Activated naive CD4-positive, alpha-beta T cell treated with anti-CD3 and anti-CD28 coated beads for 36 hours (primary cell): ENCODE data around the gene HIP1R. TPM values are rescaled to one million over a fixed set of nuclear protein-coding genes. Genes with fewer than 3 reads are reported as not detected.

ENCODE experiments used
- CTCF ChIA-PET: fragments of 350-600 bp; sonication (Branson Sonifier 250); formaldehyde crosslinking; loops from one replicate; lab custom pipeline; 2021; ENCODE audit warnings: antibody characterized with exemption; lab: Charles Lee
- DNase-seq: peaks from one replicate; pipeline ENCODE4 v3.0.0-alpha.2; 2020
- H3K27ac Mint-ChIP-seq: one replicate; pipeline ENCODE4 v1.8.0; 2021; ENCODE audit warnings: mild to moderate bottlenecking, mixed read lengths
- H3K27me3 Mint-ChIP-seq: one replicate; pipeline ENCODE4 v1.8.0; 2021; ENCODE audit warnings: low read depth, mixed read lengths
- H3K36me3 Mint-ChIP-seq: one replicate; pipeline ENCODE4 v1.8.0; 2021; ENCODE audit warnings: low read depth, mixed read lengths
- H3K4me1 Mint-ChIP-seq: one replicate; pipeline ENCODE4 v1.8.0; 2021; ENCODE audit warnings: low read depth, mixed read lengths
- H3K4me3 Mint-ChIP-seq: one replicate; pipeline ENCODE4 v1.8.0; 2021; ENCODE audit warnings: mild to moderate bottlenecking, moderate library complexity, mixed read lengths
- H3K9me3 Mint-ChIP-seq: one replicate; pipeline ENCODE4 v1.8.0; 2021; ENCODE audit warnings: mixed read lengths
- intact Hi-C: fragments of 100-400 bp; cut with micrococcal nuclease; formaldehyde crosslinking; loops from one replicate; pipeline ENCODE4 v1.15.1; 2023
- total RNA-seq, 2 experiments: library from RNA; stranded (reverse); gene quantifications; one replicate each; pipeline ENCODE4 v1.2.3, GENCODE V29; 2021

Gene HIP1R
- total RNA-seq, 2 experiments from 2014 or later: 18.5 to 21.2 TPM

DNA sequence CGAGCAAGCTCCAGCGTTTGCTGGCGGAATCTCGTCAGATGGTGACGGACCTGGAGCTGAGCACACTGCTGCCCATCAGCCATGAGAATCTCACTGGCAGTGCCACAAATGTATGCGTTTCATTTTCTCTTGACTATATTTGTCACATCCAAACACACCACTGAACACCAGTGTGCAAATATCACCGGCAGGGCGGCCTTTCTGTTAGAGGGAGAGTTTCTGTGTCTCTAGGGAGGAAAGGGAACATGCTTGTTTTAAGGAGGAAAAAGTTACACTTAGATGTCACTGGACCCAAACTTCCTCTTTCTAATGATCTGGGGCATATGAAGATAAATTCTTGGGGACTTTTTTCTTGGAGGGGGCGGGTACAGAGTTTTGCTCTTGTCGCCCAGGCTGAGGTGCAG, 21.9 kb upstream of the HIP1R start:
- H3K9me3 Mint-ChIP-seq: no peaks in the 10 kb centered on the region
- intact Hi-C loops: loop anchor here (2.0 kb wide), 1 partner anchor 15 kb away; no protein-coding TSS in a partner anchor
- no peak overlapping the region for H3K4me3 Mint-ChIP-seq
- no peak overlapping the region for H3K27ac Mint-ChIP-seq
- H3K4me1 Mint-ChIP-seq: no peaks in the 10 kb centered on the region
- no peaks in the 10 kb centered on the region for H3K36me3 Mint-ChIP-seq
- no peak for DNase-seq
- CTCF ChIA-PET: no interaction called here
- H3K27me3 Mint-ChIP-seq: no peaks in the 10 kb centered on the region

DNA sequence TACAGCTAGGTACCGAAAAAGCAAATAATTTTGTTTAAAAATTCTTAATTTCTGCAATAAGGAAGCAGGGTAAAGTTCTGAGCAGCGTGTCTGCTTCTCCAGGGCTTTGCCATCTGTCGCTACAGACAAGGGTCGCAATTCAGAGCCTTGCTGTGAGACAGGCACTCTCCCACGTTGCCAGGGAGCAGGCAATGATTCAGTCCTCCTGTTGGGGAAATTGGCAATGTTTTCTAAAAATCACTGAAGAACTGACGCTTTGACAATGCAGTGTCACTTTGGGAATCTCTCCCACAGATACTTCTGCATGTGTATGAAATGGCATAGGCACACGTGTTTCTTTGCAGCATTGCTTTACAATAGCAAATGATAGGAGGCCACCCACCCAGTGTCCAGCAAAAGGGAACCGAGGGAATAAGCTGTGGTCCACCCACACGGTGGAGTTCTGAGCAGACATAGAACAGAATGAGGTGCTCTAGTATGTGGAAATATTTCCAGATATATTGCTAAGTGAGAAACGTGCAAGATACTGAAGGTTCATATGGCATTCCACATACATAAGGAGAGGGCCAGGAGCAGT, 16.0 kb upstream of the HIP1R start:
- no peak for DNase-seq
- intact Hi-C loops: no loop called here
- CTCF ChIA-PET: interaction anchor here (1.0 kb wide), 1 partner anchor 45 kb away, joined by 3 read pairs; no protein-coding TSS in a partner anchor
- H3K9me3 Mint-ChIP-seq: no peaks in the 10 kb centered on the region
- H3K27me3 Mint-ChIP-seq: no peaks in the 10 kb centered on the region
- H3K36me3 Mint-ChIP-seq: no peaks in the 10 kb centered on the region
- no peak overlapping the region for H3K4me3 Mint-ChIP-seq
- no peak overlapping the region for H3K27ac Mint-ChIP-seq
- H3K4me1 Mint-ChIP-seq: no peaks in the 10 kb centered on the region

DNA sequence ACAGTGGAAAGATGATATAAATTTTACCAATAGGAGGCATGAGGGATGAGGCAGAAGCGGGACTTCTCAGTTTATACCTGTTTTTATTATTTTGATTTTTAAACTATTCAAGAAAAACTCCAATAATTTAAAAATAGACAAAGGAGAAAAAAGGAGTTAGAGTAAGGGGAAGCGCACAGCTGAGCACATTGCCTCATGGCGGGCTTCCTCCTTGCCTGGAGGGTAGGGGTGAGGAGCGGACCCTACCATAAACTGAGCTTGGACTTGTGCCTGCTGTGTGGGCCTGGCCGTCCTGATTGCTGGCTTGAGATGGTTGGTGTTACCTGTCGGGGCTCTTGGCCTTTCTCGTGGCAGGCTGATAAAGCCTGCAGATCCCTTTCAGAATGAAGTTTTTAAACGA, 15.1 kb upstream of the HIP1R start:
- H3K9me3 Mint-ChIP-seq: no peaks in the 10 kb centered on the region
- no peaks in the 10 kb centered on the region for H3K27me3 Mint-ChIP-seq
- CTCF ChIA-PET: no interaction called here
- DNase-seq: no peak
- H3K27ac Mint-ChIP-seq: no peak overlapping the region
- H3K36me3 Mint-ChIP-seq: no peaks in the 10 kb centered on the region
- no peaks in the 10 kb centered on the region for H3K4me1 Mint-ChIP-seq
- no peak overlapping the region for H3K4me3 Mint-ChIP-seq
- intact Hi-C loops: no loop called here

DNA sequence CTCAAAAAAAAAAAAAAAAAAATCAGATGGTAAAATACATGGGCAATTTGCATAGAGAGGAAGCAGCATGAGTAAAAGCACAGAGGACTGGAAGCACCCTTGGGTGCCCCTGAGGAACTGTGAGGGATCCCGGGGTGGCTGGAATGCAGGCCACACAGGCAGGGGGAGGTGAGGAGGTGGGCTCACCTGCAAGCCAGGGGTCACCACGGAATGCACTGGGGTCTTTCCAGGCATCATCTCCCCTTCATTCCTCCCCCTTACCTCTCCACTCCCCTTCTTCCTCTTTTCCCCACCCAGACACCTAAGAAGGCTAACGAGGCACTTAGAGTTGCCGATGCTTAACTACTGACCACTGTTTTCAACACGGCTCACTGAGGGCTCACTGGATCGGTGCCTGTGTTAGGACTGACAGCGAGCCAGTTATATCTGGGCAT, 14.4 kb upstream of the HIP1R start:
- no peak overlapping the region for H3K27ac Mint-ChIP-seq
- no peaks in the 10 kb centered on the region for H3K4me1 Mint-ChIP-seq
- H3K9me3 Mint-ChIP-seq: no peaks in the 10 kb centered on the region
- H3K4me3 Mint-ChIP-seq: no peak overlapping the region
- intact Hi-C loops: no loop called here
- H3K27me3 Mint-ChIP-seq: no peaks in the 10 kb centered on the region
- CTCF ChIA-PET: no interaction called here
- H3K36me3 Mint-ChIP-seq: no peaks in the 10 kb centered on the region
- DNase-seq: no peak

DNA sequence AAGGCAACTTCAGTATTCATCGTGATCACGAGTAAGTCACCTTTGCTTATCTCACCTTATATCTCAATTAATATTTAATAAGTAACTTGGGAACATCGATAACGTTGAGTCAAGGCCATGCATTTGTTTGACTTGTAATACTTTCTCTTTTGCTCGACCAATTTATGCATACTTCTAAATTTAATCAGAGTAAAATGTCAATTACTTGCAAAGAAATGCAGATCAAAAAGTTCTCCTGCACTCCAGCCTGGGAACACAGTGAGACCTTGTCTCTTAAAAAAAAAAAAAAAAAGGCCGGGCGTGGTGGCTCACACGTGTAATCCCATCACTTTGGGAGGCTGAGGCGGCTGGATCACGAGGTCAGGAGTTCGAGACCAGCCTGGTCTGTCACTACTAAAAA, 11.8 kb upstream of the HIP1R start:
- Mint-ChIP-seq H3K4me3 (no peak overlapping the region), H3K27me3 (no peaks in the 10 kb centered on the region), H3K27ac (no peak overlapping the region), H3K4me1 (peaks cover 2% of the 10 kb centered on the region), H3K9me3 (no peaks in the 10 kb centered on the region), H3K36me3 (no peaks in the 10 kb centered on the region)
- CTCF ChIA-PET: no interaction called here
- DNase-seq: no peak
- intact Hi-C loops: no loop called here

DNA sequence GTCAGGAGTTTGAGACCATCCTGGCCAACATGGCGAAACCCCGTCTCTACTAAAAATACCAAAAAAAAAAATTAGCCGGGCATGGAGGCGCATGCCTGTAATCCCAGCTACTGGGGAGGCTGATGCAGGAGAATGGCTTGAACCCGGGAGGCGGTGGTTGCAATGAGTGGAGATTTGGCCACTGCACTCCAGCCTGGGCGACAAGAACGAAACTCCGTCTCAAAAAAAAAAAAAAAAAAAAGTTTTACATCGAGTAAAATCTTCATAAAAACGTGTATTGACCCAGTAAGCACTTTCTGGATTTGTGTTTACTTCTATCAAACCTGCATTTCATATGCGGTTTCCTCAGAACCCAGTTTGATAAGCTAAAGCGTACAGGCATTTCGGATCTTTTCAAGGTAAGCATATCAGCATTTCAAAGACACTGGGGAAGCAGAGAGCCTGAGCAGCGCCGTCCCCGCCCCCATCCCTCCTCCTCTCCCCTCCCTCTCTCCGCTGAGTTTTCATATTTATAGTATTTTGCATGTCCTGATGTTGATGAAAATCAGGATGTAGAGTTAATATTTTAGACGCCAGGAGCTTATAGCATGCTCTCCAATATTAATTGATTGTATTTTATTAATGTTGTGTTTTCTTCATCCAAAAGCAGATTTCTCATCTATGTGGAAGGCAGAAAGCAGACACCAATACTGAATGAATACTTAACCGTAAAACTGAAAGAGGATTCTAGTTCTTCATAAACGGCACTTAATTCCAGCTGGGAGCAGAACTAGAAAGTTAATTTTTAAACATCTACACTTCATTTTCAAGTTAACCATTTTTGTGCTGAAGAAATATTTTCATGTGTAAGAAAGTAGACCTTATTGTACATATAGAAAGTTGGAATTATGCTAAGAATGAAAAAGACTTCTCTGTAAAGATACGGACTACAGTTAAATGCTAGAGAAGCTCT, 9.2 kb upstream of the HIP1R start:
- Mint-ChIP-seq H3K9me3 (no peaks in the 10 kb centered on the region), H3K36me3 (no peaks in the 10 kb centered on the region), H3K27me3 (no peaks in the 10 kb centered on the region), H3K27ac (no peak overlapping the region), H3K4me3 (peak overlapping the region; percentile 34), H3K4me1 (peaks cover 2% of the 10 kb centered on the region)
- intact Hi-C loops: no loop called here
- CTCF ChIA-PET: interaction anchor here (0.6 to 2.9 kb wide), 3 partner anchors 30 to 165 kb away, joined by 3 to 16 read pairs (median 6); no protein-coding TSS in a partner anchor
- DNase-seq: no peak

DNA sequence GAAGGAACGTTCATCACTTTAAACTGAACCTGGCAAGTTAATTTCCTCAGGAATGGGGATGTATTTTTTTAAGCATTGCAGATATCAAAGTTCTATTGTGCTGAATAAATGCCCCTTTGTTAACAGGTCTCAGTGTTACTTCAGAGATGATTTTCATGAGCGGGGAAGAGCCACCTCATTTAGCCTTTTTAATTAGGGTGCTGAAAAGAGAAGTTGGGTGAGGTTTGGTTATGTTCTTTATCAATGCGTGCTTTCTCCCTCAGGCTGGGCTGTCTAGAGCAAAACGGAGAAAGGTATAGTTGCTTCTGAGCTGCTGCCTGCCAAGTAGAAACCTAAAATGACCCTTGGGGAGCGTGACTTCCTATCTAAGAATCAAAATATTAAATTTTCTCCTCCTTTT, 8.0 kb upstream of the HIP1R start:
- CTCF ChIA-PET: interaction anchor here (0.6 to 2.9 kb wide), 2 partner anchors 34 kb away, joined by 3 to 16 read pairs; no protein-coding TSS in a partner anchor
- intact Hi-C loops: no loop called here
- DNase-seq: no peak
- Mint-ChIP-seq H3K4me1 (peaks cover 2% of the 10 kb centered on the region), H3K9me3 (no peaks in the 10 kb centered on the region), H3K27me3 (no peaks in the 10 kb centered on the region), H3K27ac (no peak overlapping the region), H3K4me3 (no peak overlapping the region), H3K36me3 (no peaks in the 10 kb centered on the region)

DNA sequence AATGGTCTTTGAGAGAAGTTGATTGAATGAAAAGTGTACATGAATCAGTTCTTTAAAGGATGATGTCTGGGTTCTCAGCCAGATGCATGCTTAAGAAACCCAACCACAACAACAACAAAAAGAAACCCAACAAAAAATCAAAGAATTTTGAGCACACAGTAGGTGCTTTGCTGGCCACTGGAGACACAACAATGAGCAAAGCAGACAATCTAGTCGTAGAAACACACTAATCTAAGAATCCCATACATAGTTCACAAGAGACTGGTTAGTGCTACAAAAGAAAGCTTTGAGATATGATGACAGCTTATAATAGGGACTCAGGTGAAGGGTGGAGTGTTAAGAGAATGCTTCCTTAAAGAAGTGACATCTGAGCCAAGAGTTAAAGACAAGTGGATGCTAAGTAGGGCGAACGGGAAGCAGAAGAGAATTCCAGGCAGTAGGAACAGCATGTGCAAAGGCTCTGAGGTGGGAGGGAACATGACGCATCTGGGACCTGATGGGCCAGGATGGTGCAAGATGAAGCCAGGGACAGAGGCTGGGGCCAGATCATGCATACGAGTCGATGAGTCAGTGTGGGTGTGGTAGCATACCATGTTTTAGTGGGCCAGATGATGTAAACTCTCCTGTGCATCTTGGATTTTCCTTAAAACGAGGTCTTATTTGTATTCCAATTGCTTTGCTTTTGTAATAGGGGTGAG, 4.6 kb upstream of the HIP1R start:
- Mint-ChIP-seq H3K4me1 (peaks cover 10% of the 10 kb centered on the region), H3K27me3 (peaks cover 2% of the 10 kb centered on the region), H3K4me3 (no peak overlapping the region), H3K27ac (no peak overlapping the region), H3K36me3 (peaks cover 3% of the 10 kb centered on the region), H3K9me3 (no peaks in the 10 kb centered on the region)
- DNase-seq: no peak
- CTCF ChIA-PET: no interaction called here
- intact Hi-C loops: no loop called here

DNA sequence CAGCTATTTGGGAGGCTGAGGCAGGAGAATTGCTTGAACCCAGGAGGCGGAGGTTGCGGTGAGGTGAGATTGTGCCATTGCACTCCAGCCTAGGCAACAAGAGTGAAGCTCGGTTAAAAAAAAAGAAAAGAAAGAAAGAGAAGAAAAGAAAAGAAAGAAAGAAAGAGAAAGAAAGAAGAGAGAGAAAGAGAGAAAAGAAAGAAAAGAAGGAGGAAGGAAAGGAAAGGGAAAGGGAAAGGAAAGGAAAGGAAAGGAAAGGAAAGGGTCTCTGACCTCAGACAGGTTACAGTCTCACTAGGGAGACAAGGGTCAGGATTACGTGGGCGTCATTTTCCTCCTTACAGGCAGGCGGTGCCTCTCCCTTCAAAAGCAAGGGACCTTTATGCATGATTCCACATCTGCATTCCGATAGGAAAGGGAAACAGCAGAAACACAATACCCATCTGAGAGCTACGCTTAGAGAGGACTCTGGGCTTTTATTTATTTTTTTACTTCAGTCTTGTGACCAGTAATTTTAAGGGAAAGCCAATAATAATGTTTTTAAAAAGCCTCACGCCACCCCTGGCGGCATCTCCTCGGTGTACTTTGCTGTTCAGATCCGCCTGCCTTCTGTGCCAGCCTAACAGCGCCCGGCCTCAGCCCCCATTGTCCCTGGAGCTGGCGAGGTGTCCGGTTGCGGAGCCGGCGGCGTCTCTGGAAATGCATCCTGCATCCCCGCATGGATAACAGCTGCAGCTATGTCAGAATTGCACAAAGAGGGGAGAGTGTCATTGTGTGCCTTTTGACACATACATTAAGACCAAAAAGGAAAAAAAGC, 945 bp upstream of the HIP1R start:
- peak overlapping the region; percentile 62 for H3K27ac Mint-ChIP-seq
- H3K4me3 Mint-ChIP-seq: peak overlapping the region; percentile 87
- peaks cover 22% of the 10 kb centered on the region for H3K4me1 Mint-ChIP-seq
- peaks cover 3% of the 10 kb centered on the region for H3K36me3 Mint-ChIP-seq
- CTCF ChIA-PET: interaction anchor here (0.6 to 2.6 kb wide), 8 partner anchors 25 to 404 kb away, joined by 3 to 12 read pairs (median 3); no protein-coding TSS in a partner anchor
- peak; percentile 19 for DNase-seq
- intact Hi-C loops: no loop called here
- H3K9me3 Mint-ChIP-seq: no peaks in the 10 kb centered on the region
- H3K27me3 Mint-ChIP-seq: peaks cover 2% of the 10 kb centered on the region

DNA sequence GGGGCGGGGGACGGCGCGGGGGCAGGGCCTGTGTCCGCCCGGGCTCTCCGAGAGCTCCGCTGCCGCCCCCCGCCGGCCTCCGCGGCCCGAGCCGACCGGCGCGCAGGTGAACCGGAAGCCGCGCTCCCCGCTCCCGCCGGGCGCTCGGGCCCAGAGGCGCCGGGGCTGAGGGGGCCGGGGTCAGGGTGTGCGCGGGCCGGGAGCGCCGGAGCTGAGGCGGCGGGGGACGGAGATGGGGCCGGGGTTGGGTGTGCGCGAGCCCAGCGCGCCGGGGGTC, 431 bp downstream of the HIP1R start:
- Mint-ChIP-seq H3K27me3 (peaks cover 2% of the 10 kb centered on the region), H3K4me3 (no peak overlapping the region), H3K27ac (no peak overlapping the region), H3K9me3 (no peaks in the 10 kb centered on the region), H3K36me3 (peaks cover 3% of the 10 kb centered on the region), H3K4me1 (peaks cover 24% of the 10 kb centered on the region)
- intact Hi-C loops: loop anchor here (1.0 to 2.0 kb wide), 3 partner anchors 42 to 63 kb away; partner anchors contain the start of gene CCDC62
- peak; percentile 25 for DNase-seq
- CTCF ChIA-PET: interaction anchor here (1.1 to 1.9 kb wide), 2 partner anchors 42 to 44 kb away, joined by 3 to 6 read pairs; no protein-coding TSS in a partner anchor

DNA sequence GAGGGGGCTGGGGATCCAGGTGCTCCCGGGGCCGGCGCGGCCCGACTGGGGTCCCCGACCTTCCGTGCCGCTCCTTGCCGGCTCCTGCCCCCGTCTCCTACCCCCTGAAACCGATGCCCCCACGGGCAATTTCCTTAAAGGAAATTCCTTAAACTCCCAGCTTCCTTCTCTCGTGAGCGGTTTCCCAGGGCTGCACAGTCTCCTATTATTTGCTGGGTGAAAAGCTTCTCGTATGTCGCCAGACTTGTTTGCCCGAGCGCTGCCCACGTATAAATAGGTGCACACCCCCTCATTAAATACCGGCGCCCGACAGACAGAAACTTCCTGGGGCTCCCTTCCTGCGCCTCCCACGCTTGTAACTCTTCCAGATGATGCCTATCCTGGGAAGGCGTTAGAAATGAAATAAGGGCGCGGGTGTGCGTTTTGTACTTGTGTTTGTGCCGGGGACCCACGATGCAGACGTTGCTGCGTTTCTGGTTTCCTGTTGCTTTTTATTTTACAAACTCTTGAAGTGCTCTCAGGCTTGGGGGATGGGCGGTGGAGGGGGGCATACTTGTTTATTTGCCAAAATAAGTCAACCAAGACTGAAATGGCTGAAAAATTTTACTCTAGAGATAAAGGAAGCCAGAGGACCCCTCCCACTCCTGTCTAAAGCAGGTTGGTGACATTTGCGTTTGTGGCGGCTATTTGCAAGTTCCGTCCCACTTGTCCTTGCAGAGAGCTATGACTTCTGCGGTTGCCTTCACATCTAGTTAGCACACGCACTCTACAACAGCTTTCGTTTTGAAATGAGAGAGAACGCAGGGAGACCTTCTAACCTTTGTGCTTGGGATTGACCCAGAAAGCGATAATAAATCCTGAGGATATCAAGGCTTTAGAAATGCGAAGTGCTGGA, 1.0 kb downstream of the HIP1R start:
- Mint-ChIP-seq H3K27me3 (peaks cover 2% of the 10 kb centered on the region), H3K36me3 (peaks cover 3% of the 10 kb centered on the region), H3K4me1 (peaks cover 26% of the 10 kb centered on the region), H3K4me3 (peak overlapping the region; percentile 85), H3K9me3 (no peaks in the 10 kb centered on the region), H3K27ac (peak overlapping the region; percentile 32)
- intact Hi-C loops: loop anchor here (1.0 to 2.0 kb wide), 3 partner anchors 43 to 62 kb away; partner anchors contain the start of gene CCDC62
- CTCF ChIA-PET: interaction anchor here (1.1 to 1.9 kb wide), 2 partner anchors 43 kb away, joined by 3 to 6 read pairs; no protein-coding TSS in a partner anchor
- peak; percentile 72 for DNase-seq
